Measurements from ENCODE around the gene ATF3.

ATF3 gene

DNA sequence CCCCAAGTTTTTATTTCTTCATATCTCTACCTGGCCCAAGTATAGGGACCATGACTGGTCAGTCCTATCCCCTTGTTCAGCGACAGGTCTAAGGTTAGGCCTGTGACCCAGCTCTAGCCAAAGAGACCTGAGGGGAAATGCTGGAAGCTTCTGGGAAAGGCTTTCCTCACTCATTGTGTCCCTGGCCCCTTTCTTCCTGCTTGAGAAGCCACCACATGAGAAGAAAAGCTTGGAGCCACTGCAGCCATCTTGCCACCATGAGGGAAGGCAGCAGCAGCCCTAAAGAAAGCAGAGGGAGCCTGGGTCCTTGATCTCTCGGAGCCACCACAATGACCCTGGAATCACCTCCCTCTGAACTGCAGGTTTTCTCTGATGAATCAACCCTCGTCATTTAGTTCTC, 43.4 kb downstream of the ATF3 start:
- Histone ChIP-seq H3K27ac (ENCODE audit: low read depth, low read length) (no peak overlapping the region), H3F3A (ENCODE audit: control insufficient read depth, insufficient read depth) (no peaks in the 10 kb centered on the region), H3K36me3 (ENCODE audit: control insufficient read depth, low read length) (no peaks in the 10 kb centered on the region), H3K9me2 (replicated peaks; ENCODE audit: control insufficient read depth, low read length) (no peaks in the 10 kb centered on the region), H3K79me2 (ENCODE audit: control insufficient read depth, low read length) (no peaks in the 10 kb centered on the region), H3K4me1 (ENCODE audit: control insufficient read depth, low read length) (no peaks in the 10 kb centered on the region), H4K20me1 (ENCODE audit: control insufficient read depth, insufficient read depth, low read depth, low read length) (no peaks in the 10 kb centered on the region), H3K27me3 (ENCODE audit: control insufficient read depth, low read length) (peaks cover 18% of the 10 kb centered on the region), H3K9me3 (ENCODE audit: control insufficient read depth, insufficient read depth, low read length) (no peaks in the 10 kb centered on the region), H3K4me3 (ENCODE audit: low read length) (no peak overlapping the region), H3K4me2 (ENCODE audit: low read length) (no peak overlapping the region)
- no peak for TF ChIP-seq EZH2phosphoT487 (IDR thresholded peaks at IDR 0.05; ENCODE audit: borderline replicate concordance, low read length)
- TF ChIP-seq, protein P1, sequence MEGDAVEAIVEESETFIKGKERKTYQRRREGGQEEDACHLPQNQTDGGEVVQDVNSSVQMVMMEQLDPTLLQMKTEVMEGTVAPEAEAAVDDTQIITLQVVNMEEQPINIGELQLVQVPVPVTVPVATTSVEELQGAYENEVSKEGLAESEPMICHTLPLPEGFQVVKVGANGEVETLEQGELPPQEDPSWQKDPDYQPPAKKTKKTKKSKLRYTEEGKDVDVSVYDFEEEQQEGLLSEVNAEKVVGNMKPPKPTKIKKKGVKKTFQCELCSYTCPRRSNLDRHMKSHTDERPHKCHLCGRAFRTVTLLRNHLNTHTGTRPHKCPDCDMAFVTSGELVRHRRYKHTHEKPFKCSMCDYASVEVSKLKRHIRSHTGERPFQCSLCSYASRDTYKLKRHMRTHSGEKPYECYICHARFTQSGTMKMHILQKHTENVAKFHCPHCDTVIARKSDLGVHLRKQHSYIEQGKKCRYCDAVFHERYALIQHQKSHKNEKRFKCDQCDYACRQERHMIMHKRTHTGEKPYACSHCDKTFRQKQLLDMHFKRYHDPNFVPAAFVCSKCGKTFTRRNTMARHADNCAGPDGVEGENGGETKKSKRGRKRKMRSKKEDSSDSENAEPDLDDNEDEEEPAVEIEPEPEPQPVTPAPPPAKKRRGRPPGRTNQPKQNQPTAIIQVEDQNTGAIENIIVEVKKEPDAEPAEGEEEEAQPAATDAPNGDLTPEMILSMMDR (IDR thresholded peaks at IDR 0.05; ENCODE audit: low read depth, low read length, poor library complexity, severe bottlenecking) = no peak

DNA sequence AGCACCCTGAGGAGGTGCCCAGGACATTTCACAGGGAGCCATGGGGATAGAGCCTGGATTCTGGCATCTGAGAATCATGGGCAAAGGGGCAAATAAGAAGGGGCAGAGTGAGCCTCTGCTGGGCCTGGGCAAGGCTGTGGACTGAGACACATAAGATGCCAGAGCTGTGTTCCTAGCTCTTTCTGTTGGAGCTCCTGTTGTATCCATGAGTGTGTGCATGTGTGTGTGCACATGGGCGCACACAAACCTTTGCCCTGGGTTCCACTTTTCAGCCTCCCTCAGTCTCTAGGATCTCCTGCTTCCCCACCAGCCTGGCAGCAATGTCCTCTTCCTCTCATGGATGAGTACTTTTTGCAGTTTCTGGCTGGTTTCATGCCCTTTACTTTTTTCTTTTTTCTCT, 44.0 kb downstream of the ATF3 start:
- Histone ChIP-seq H3K36me3 (ENCODE audit: control insufficient read depth, low read length) (no peaks in the 10 kb centered on the region), H3K4me2 (ENCODE audit: low read length) (no peak overlapping the region), H3K9me2 (replicated peaks; ENCODE audit: control insufficient read depth, low read length) (no peaks in the 10 kb centered on the region), H3K4me3 (ENCODE audit: low read length) (no peak overlapping the region), H3K27ac (ENCODE audit: low read depth, low read length) (no peak overlapping the region), H3F3A (ENCODE audit: control insufficient read depth, insufficient read depth) (no peaks in the 10 kb centered on the region), H3K27me3 (ENCODE audit: control insufficient read depth, low read length) (peaks cover 20% of the 10 kb centered on the region), H3K9me3 (ENCODE audit: control insufficient read depth, insufficient read depth, low read length) (no peaks in the 10 kb centered on the region), H3K79me2 (ENCODE audit: control insufficient read depth, low read length) (no peaks in the 10 kb centered on the region), H3K4me1 (ENCODE audit: control insufficient read depth, low read length) (no peaks in the 10 kb centered on the region), H4K20me1 (ENCODE audit: control insufficient read depth, insufficient read depth, low read depth, low read length) (no peaks in the 10 kb centered on the region)
- no peak for TF ChIP-seq EZH2phosphoT487 (IDR thresholded peaks at IDR 0.05; ENCODE audit: borderline replicate concordance, low read length)
- TF ChIP-seq, protein P1 (IDR thresholded peaks at IDR 0.05; ENCODE audit: low read depth, low read length, poor library complexity, severe bottlenecking) = no peak

DNA sequence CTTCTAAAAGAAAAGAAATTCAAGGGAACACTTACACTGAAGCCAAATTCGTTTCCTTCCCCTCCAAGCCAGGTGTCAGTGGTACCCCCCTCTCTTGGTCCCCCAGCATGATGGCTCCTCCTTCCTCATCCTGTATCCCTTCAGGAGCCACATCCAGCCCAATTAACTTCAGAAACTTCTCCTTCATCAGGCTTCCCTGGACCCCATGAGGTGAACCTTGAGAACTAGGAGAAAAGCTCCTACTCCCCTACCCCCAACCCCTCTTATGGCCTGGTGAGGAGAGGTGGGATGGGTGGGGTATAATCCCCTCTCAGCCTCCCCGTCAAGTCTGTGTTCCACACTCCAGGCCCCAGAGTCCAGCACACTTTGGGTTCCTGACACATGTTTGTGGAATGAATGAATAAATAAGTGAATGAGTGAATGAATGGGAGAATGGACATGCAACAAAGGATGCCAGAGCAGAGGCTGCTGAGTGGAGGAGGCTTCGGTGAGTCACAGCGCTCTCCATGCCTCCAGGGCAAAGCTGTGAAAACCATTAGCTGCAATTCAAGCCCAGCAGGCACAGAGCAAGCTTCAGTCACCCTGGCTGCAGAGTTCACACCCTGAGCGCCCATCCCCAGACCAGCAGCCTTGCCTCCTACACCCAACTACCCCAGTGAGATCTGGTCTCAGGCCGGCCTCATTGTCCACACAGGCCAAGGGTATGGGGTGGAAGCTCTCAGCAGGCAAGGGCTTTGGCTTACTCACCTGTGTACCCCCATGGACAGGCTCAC, 47.3 kb downstream of the ATF3 start:
- H3K79me2 ChIP-seq (ENCODE audit: control insufficient read depth, low read length) = no peaks in the 10 kb centered on the region
- no peak overlapping the region for H3K27ac ChIP-seq (ENCODE audit: low read depth, low read length)
- H3F3A ChIP-seq (ENCODE audit: control insufficient read depth, insufficient read depth) = no peaks in the 10 kb centered on the region
- peaks cover 18% of the 10 kb centered on the region for H3K27me3 ChIP-seq (ENCODE audit: control insufficient read depth, low read length)
- no peaks in the 10 kb centered on the region for H3K9me3 ChIP-seq (ENCODE audit: control insufficient read depth, insufficient read depth, low read length)
- no peaks in the 10 kb centered on the region for H3K36me3 ChIP-seq (ENCODE audit: control insufficient read depth, low read length)
- no peaks in the 10 kb centered on the region for H3K4me1 ChIP-seq (ENCODE audit: control insufficient read depth, low read length)
- TF ChIP-seq, protein P1 (IDR thresholded peaks at IDR 0.05; ENCODE audit: low read depth, low read length, poor library complexity, severe bottlenecking) = no peak
- no peak for TF ChIP-seq EZH2phosphoT487 (IDR thresholded peaks at IDR 0.05; ENCODE audit: borderline replicate concordance, low read length)
- no peaks in the 10 kb centered on the region for H4K20me1 ChIP-seq (ENCODE audit: control insufficient read depth, insufficient read depth, low read depth, low read length)
- no peaks in the 10 kb centered on the region for H3K9me2 ChIP-seq (replicated peaks; ENCODE audit: control insufficient read depth, low read length)
- H3K4me2 ChIP-seq (ENCODE audit: low read length) = no peak overlapping the region
- H3K4me3 ChIP-seq (ENCODE audit: low read length) = no peak overlapping the region
